A673 (cell line): ENCODE data around the gene ATF3.

Experiments
- CTCF ChIP-seq: fragments of 300-800, 200-600 bp; sonication (generic); conservative IDR thresholded peaks from 2 replicates; pipeline ENCODE4 v1.5.1; 2017; ENCODE audit warnings: low read depth, mild to moderate bottlenecking, antibody characterized with exemption, low read length, moderate library complexity, mixed read lengths
- EZH2 ChIP-seq: fragments of 200-600 bp; sonication (generic); IDR thresholded peaks from 2 replicates; pipeline ENCODE4 v1.6.1; 2017; ENCODE audit warnings: borderline replicate concordance, low read depth, mild to moderate bottlenecking, mixed read lengths, antibody characterized with exemption, low read length; ENCODE audit not compliant: poor library complexity, severe bottlenecking

- TF ChIP-seq CTCF (no peak), EZH2 (no peak)
Observed at GRCh38 chr1:212668477-212668876, 59.9 kb downstream of the ATF3 start.
